ENCODE results near the gene MFAP3L.
"Not testable (repeated sequence)": the region's sequence is repeated elsewhere in the genome, so short reads cannot be mapped to it uniquely, and the experiment has no call there.

MFAP3L gene

DNA sequence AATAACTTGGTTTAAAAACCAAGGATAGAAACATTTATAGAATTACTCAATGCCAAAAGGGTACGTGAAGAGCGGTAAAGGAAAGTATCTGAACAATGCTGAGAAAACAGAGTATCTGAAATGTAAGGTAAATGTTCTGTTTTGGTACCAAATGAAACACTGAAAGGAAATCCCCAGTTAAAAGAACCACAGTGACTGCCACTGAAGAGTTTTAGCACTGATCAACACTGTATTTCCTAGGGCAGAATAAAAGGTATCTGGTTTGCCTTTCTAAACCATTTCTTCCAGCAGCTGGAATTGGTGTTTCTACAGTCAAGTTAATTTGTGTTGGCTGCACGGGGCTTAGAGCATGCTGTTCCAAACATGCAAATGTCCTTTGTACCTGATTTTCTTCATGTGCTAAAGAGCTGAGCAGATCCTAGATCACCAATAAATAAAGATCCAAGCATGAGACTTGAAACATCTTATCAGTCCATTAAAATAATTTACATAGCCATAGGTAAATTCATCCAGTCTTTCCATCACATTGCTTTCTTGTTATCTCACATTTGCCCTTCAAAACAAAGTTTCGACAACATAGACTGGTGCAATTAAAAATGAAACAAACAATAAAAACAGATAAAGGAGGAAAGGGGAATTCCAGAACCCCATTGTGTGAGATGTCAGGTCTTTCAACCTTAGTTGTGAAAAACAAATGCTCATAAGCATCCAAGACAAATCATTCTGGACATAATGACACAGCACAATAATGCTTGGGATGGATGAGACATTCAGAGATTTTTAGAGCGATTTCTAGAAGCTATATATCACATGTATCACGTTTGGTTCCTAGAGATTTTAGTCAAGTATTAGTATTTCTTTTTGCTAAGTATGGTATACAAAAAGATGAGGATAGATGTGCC lies 38.6 kb downstream of the MFAP3L start:
- no peak for DNase-seq (ENCODE audit: low spot score)

DNA sequence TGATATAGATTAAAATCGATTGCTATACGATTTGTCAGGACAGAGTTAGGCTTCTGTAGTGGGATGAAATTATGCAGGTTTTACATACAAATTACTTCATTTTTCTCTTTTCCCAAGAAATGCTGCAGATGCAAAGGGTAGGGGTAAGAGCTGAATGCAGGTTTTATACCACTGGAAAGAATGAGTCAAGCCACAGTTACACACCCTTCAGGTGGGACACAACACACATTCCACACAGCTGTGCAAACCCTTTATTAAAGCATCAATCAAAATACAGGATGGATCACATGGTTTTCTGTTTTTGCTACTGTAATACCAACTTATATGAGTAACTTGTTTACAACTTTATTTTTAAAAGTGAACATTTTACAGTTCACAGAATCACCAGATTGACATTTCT lies 39.8 kb downstream of the MFAP3L start:
- no peak for DNase-seq (ENCODE audit: low spot score)

DNA sequence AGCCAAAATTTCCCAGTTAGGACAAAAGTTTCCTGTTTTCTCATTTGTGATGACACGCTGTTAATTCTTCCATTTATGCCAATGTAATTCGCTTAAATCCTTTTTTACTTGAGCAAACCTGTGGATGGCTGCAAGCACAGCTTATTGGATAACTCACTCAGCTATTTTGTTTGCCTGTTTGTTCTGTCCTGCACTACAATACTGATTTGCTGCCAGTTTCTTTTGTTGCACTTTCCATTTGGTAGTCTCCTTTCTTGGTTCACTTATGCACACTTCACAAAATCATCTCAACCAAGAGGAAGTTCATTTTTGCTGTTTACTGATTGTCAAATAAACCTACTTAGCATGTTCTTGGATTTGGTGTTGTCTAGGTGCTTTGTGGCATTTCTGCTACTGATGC lies 40.3 kb downstream of the MFAP3L start:
- DNase-seq (ENCODE audit: low spot score) = no peak

DNA sequence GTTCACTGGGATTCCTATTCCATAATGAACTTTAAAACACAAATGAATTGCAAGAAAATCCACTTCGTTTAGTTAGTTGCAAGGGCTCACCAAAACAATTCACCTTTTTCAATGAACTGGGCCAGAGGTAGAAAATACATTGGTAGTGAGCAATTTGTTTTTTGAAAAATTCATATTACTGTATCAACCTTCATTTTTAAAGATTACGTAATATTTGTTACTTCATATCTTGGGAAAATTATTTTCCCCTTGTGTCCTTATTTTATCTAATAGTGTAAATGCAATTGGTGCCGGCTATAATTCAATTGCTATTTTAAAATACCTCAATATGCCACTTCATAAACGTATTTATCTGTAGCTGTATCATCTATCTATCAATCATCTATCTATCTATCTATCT lies 41.5 kb downstream of the MFAP3L start:
- no peak for DNase-seq (ENCODE audit: low spot score)

DNA sequence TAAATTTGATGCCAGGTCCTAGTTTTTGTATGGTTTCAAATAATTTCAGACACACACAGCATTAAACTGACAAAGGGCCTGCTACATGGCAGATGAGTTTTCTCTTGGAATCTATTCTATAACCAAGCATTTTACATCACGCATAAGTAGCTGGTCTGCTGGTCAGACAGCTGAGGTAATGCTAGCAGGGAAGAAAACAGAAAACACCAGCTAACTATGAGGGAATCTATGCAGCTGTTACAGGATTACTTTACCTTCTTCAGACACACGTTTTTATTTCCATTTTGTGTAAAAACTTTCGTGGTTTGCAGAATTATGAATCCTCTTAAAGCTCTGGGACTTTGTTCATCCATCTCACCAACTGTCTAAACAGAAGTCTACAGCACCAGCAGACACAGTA lies 42.0 kb downstream of the MFAP3L start:
- no peak for DNase-seq (ENCODE audit: low spot score)

DNA sequence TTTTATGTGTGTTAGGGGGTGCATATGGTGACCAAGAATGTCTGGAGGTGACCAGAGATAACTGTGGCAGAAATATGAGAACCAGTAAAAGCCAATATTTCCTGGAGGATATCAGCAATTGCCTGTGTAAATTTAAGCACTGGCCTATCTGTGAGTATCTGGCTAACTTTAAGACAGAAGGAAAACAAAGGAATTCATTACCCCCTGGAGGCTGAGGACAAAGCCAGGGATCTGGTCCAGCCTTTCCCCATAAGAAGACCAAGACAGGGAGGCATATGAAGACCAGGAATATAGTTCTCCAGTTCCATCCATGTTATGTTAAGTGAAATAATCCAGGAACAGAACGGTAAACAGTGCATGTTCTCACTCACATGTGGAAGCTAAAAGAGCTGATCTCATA lies 49.2 kb downstream of the MFAP3L start:
- no peak for DNase-seq (ENCODE audit: low spot score)

DNA sequence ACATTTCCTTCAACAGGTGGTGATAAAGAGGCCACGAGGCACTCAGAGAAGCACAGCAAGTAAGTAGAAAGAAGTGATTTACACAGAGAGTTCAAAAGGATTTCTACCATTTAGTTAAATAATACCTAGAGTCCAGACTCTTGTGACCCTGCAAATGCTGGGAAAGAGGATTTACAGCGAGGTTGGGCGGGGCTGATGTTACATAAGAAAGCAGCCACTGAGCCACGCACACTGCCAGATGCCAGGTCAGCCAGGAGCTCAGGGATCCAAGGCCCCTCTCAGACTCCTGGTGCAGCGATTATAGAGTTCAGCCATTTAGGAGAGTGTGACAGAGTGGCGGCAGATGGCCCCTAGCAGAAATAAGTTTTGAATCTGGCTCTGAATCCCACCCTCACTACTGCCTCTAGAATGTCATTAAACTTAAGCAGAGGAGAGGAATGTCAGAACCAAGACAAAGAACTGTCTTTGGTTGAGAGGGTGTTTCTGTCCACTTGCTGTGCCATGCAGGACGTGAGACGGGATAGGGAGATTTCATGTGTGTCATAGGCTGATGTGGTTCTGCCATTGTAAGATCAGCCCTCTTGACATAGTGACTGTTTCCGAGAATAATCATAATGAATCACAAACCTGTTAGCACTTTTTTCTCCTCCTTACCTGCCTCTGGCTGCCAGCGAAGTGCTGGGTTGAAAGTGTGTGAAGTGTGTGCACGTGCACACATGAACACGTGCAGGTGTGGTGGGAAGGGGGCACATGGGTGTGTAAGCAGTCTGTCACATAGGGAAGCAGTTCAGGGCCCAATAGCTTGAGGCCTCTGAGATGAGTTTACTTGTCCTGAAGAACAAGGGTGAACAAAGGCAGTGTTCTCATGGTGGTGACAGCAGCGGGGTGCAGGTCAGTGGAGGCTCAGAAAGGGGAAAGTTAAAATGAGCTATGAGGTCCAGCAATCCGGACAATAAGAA lies 50.1 kb downstream of the MFAP3L start:
- no peak for DNase-seq (ENCODE audit: low spot score)

DNA sequence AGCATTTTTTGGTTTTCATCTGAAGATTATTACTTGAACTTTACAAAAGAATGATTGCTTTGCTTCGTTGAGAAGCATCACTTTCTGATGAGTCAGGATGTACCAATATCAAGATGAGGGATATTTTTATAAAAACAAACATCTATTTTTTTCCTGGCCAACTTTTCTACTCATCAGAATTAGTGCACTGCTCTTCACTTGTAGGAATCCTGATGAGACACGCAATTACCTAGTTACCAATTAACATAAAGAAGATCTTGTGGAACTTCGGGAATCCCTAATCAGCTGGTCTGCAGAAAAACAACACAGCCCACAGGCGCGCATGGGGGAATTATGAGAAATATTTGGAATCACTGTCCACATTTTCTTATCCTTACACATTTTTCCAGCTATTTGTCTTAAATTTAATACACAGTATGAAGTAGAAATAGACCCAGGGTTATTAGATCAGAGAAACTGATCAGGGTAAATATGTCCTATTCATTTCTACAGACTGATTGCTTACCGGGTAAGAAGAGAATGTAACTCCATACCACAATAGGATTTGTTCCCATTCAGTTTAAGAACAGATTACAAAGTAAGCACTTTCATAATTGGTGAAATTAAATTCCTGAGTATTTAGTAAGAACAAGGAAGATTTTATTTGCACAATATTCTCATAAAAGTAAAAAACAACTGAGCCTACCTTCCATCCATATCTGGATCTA lies 50.9 kb downstream of the MFAP3L start:
- no peak for DNase-seq (ENCODE audit: low spot score)

DNA sequence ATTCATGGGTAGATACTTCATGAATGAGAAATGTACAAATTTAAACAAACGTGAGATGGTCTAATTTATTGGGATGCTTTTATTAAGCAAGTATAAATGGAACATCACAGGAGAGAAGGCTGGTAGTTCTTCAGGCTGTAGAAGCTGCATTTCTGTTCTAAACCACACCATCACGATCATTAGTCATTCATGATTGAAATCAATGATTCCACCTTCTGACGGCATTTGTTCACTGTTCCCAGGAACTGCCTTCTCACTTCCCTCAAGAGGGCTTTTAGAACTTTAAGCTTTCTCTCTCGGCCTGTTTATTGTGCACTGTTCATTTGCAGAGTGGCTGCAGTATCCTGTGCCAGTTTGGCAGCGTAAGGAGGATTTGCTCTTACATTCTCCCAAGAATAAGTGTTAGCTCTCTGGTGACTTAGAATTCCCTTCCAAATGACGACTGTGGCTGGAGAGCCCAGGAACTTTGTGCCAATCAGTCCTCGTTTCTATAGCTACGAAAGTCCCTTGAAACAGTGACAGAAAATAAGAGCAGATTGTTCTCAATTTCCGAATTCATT lies 54.7 kb downstream of the MFAP3L start:
- no peak for DNase-seq (ENCODE audit: low spot score)

DNA sequence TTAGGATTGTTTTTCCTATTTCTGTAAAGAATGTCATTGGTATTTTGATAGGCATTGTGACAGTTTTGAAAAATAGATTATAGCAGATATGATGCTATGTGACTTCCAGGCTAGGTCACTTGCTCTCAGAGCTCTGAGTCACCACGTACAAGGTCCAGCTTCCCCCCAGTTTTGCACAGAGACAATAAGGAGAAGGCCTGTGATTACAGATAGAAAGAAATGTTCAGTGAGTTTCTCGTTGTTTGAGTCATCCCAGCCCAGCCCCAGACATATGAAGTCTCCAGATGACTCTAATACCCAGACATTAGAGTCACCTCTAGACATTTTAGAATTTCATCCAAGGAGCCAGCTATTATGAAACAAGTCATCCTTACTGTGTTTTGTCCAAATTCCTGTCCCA lies 57.2 kb downstream of the MFAP3L start:
- no peak for DNase-seq (ENCODE audit: low spot score)

DNA sequence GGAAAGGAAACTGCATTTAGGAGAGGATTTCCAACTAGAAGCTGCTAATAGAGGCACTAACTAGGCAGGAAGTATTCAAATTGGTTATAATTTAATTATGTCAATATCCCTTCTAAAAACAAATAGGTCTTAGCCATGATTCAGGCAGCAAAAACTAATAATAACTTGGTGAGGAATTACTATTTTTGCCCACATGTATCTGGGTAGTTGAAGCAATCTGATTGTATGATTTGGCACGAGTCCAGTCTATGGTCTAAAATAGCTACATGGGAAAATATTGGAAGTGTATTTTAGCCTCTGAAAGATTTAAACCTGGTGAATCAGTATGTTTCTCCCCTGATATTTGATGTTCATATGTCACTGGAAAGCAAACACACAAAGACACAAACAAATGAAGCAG lies 62.2 kb downstream of the MFAP3L start:
- no peak for DNase-seq (ENCODE audit: low spot score)

DNA sequence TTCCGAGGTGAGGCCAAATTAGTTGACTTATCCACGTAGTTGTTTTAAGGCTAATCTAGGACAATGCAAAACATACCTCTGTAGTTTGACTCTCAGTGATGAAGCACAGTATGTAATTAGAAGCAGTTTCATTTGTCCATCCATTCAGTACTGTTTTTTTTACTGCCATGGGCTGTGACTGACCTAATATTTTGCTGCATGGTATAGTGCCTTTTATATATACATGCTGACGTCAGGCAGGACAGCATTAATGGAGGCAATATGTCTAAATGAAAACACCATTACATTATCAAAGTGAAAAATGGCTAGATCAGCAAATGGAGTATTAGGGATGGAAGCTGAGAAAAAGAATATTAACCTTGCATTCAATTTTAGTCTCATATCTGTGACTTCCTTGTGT lies 66.9 kb downstream of the MFAP3L start:
- DNase-seq (ENCODE audit: low spot score) = no peak

DNA sequence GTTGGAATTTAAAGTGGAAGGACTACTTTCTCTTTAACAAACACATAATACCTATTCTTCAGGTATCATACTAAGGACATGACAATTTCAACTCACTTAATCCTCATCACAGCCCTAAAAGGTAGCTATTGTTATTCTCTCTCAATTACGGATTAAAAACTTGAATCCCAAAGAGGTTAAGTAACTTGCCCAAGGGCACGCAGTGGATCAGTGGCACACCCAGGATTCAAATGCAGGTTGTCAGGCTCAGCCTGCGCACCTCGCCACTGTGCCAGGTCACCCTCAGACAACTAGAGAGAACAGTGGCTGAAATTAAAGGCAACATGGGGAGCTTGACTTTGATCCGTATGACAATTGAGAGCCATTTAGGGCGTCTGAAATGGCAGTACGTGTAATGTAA lies 67.6 kb downstream of the MFAP3L start:
- no peak for DNase-seq (ENCODE audit: low spot score)

DNA sequence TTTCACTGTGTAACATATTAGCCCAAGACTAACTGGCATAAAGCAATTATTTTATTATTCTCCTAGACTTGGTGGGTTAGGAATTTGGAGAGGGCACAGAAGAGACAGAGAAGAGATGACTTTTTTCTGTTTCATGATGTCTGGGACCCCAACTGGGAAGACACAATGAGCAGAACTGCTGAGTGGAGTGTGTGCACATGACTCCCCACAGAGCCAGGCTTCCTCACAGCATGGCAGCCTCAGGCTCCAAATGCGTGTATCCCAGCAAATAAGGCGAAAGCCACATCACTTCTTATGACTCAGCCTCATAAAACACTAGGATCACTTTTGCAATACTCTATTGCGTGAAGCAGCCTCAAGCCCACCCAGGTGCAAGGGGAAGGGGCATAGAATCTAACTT lies 68.4 kb downstream of the MFAP3L start:
- no peak for DNase-seq (ENCODE audit: low spot score)

DNA sequence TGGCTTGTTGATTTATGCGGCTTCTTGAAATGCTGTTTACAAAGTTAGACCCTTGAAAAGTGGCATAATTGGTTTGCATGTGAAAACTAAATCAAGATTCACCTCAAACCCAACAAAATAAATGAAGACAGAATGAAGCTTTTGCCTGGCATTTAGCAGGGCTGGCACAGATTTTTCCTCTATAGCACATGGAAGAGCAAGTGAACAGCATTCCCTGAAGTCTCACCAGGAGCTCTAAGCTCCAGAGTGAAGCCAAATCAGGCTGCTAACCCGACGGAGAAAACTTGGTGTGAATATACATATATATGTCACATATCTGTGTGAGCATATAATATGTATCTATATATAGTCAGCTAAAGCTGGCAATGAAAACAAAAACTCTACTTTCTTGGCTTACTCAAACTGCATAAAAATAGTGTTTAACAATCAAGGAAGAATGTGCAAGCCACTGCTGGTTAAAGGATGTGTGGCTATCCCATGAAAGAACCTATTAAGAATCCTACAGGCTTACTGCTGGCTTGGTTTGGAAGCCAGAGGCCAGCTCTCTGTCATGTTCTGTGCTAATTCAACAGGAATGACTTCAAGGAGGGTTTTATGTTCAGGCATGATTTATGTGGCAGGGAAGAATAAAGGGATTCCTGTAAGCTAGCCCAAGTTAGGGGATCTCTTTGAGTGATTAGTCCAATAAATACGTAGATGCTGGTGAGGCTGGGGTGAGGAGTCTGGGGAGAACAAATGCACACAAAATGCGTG lies 69.9 kb downstream of the MFAP3L start:
- no peak for DNase-seq (ENCODE audit: low spot score)

DNA sequence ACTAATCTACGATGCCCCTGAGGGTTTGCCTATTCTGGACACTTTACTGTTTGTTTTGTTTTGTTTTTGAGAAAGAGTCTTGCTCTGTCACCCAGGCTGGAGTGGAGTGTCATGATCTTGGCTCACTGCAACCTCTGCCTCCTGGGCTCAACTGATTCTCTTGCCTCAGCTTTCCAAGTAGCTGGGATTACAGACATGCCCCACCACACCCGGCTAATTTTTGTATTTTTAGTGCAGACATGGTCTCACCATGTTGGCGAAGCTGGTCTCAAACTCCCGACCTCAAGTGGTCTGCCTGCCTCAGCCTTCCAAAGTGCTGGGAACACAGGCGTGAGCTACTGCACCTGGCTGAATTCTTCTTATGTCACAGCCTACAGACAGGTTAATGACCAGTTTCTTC lies 70.7 kb downstream of the MFAP3L start:
- no peak for DNase-seq (ENCODE audit: low spot score)

DNA sequence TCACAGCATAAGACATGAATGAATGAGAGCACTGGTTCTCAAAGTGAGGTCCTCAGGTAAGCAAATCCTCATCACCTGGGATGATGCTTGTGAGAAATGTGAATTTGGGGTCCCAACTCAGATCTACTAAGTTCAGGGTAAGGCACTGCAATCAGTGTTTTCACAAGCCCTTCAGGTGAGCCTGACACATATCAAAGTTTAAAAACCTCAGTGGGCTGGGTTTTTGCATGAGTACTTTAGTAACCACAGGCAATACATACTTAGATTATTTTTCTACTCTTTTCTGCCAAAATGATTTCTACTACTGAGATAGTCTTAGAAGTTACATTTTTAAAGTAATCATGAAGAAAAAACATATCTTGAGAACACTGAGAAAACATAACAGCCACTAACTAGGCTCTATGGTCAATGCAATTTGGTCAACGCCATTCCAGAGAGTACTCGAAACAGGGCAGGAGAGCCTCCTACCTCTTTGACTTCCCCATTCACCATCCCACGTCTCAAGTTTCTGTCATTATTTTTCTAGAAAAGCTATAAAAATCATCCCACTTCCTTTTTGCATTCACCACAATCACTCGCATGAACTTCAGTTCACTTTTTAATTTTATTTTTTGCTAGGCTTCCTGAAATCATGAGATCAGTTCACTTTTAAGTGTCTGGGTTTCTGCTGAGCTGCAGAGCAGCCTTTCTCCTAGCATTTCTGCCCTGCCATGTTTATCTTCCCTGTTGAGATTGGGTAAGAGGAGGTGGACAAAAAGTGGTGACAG lies 73.8 kb downstream of the MFAP3L start:
- no peak for DNase-seq (ENCODE audit: low spot score)

DNA sequence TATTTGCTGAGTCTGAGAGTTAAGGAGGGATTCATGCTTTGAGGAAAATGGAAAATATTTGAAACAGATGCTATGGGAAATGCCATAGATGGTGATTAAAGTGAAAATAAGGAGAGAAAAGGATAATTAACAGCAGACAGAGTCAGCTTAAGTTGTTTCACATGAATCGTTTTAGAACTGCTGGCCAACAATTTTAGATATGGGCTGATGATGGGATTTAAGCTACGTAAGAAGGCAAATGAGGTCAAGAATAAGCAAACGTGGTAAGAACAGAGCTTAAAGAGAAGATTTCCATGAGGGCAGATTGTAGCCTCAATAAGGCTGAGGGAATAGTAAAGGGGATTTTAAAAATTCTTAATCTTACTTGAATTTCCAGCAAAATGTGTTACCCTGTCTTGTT lies 77.9 kb downstream of the MFAP3L start:
- DNase-seq (ENCODE audit: low spot score) = no peak

DNA sequence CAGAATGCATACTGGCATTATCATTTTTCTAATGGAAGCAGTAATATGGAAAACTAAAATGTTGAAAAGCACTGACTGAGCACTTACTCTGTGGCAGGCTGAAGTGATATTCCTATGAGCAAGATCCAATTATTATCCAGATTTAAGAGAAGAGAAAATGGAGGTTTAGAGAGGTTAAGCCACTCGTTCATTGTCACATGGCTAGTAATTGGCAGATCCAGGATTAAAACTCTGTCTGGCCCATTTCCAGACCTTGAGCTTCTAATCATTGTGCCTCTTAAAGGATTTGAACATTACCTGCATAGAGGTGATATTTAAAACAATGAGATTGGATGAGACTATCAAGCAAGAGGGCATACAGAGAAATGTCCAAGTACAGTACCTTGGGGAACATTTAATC lies 80.6 kb downstream of the MFAP3L start:
- no peak for DNase-seq (ENCODE audit: low spot score)

DNA sequence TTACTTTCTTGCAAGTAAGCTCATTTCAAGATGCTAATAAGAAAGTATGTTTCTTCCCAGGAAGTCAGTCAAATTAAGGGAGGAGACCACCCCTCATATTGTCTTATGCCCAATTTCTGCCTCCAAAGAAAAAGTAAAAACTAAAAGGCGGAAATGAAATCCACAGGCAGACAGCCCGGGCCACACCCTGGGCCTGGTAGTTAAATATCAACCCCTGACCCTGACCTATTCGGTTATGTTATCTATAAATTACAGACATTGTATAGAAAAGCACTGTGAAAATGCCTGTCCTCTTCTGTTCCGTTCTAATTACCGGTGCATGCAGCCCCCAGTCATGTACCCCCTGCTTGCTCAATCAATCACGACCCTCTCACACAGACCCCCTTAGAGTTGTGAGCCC lies 82.6 kb downstream of the MFAP3L start:
- DNase-seq (ENCODE audit: low spot score) = not testable (repeated sequence)

DNA sequence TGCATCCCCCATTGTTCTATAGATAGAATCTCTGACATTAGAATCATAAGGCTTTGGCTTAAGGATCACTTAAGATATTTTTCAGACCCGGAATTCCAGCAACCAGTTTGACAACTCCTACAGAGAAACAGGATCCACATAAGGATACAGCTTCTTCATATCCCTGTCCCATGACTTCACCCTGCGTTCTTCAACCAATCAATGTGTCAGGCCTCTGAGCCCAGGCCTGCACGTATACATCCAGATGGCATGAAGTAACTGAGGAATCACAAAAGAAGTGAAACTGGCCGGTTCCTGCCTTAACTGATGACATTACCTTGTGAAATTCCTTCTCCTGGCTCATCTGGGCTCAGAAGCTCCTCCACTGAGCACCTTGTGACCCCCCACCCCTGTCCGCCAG lies 85.1 kb downstream of the MFAP3L start:
- DNase-seq (ENCODE audit: low spot score) = no peak
